Testis (tissue), 2 donors: ENCODE data around the gene FBXO44.

Experiments
- CTCF ChIP-seq, 3 experiments: fragments of 450-650 bp in 2 of 3; fragments of 200-600 bp in 1 of 3; sonication (generic) in 1 of 3; IDR thresholded peaks; one replicate each; pipeline ENCODE4 v1.5.1; 2016 to 2019; ENCODE audit warnings: antibody characterized with exemption in 3 of 3, mild to moderate bottlenecking in 2 of 3, moderate library complexity in 1 of 3
- POLR2A ChIP-seq: fragments of 450-650 bp; IDR thresholded peaks from one replicate; pipeline ENCODE4 v1.6.1; 2017; ENCODE audit warnings: antibody characterized with exemption, mild to moderate bottlenecking, moderate library complexity

GRCh38 chr1:11649624-11650330 is 4.9 kb upstream of the FBXO44 start:
- TF ChIP-seq CTCF (IDR thresholded peaks at IDR 0.05) (no peak), POLR2A (no peak)
